Liver (tissue), 3 donors: Measurements from ENCODE around the gene MAP2K7.
"Not testable (repeated sequence)": the region's sequence is repeated elsewhere in the genome, so short reads cannot be mapped to it uniquely, and the experiment has no call there.

Experiments
- CTCF ChIP-seq: fragments of 150-350 bp; IDR thresholded peaks from 2 replicates; pipeline ENCODE4 v1.5.1; 2017; ENCODE audit warnings: improper control_type of control experiment, low read depth, low read length; ENCODE audit not compliant: missing input control
- FOXA1 ChIP-seq: IDR thresholded peaks from 2 replicates; pipeline ENCODE4 v1.6.1; 2016; ENCODE audit warnings: antibody characterized with exemption
- HNF4A ChIP-seq, 2 donors: conservative IDR thresholded peaks; 2 replicates each; pipeline ENCODE4 v1.6.1; 2016; ENCODE audit warnings: antibody characterized with exemption in 2 of 2, mild to moderate bottlenecking in 2 of 2
- RAD21 ChIP-seq, 2 donors: IDR thresholded peaks; 2 replicates each; pipeline ENCODE4 v1.6.1; 2016; ENCODE audit warnings: antibody characterized with exemption in 2 of 2, mild to moderate bottlenecking in 2 of 2
- donor health status: healthy.
- donor health status: healthy.

DNA sequence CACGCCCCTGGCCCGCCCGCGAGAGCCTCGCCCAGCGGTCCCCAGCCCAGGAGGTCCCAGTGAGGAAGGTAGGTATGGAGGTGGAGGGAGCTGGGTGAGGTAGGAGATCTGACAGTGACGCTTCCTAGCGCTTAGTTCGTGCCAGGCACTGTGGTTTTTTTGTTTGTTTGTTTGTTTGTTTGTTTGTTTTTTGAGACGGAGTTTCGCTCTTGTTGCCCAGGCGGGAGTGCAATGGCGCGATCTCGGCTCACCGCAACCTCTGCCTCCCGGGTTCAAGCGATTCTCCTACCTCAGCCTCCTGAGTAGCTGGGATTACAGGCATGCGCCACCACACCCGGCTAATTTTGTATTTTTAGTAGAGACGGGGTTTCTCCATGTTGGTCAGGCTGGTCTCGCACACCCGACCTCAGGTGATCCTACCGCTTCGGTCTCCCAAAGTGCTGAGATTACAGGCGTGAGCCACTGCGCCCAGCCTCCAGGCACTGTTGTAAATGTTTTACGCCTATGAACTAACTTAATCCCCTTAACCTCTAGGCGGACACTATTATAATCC, 14.5 kb downstream of the MAP2K7 start:
- not testable (repeated sequence) for TF ChIP-seq FOXA1; CTCF; RAD21 (IDR thresholded peaks at IDR 0.05); HNF4A (conservative IDR thresholded peaks at IDR 0.05)
